ENCODE measurements around the gene MITF. TPM values are rescaled to one million over a fixed set of nuclear protein-coding genes. Genes with fewer than 3 reads are reported as not detected.

MITF gene
- total RNA-seq, 4 donors from 2014 or later = 1.6 to 22.5 (median 6.6) TPM

DNA sequence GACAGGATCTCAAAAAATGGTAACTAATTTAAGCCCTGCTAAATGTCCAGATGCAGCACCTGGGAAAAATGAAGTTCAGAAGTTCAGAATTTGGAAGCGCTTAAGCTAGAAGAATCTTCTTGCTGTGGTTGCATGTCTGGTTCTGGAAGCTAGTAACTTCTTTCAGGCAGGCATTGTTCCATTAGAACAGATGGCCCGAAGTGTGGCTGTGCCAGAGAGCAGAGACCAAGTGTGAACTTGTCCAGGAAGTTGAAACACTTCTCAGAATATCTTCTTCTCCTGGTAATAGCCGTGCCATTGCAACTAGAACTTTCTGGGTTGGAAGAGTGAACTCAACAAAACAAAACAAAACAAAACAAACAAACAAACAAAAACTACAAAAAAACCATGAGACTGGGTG, 80.0 kb downstream of the MITF start:
- Histone ChIP-seq H3K27me3 (no peaks in the 10 kb centered on the region), H3K27ac (peak overlapping the region in 1 of 4 donors; percentile 8), H3K4me3 (no peak overlapping the region), H3K4me1 (peaks cover 8 to 43% (median 15%) of the 10 kb centered on the region in 3 donors), H3K36me3 (no peaks in the 10 kb centered on the region), H3K9me3 (no peaks in the 10 kb centered on the region)
- DNase-seq = no peak
- no peak for TF ChIP-seq POLR2A (IDR thresholded peaks at IDR 0.05)
- TF ChIP-seq, protein P1, sequence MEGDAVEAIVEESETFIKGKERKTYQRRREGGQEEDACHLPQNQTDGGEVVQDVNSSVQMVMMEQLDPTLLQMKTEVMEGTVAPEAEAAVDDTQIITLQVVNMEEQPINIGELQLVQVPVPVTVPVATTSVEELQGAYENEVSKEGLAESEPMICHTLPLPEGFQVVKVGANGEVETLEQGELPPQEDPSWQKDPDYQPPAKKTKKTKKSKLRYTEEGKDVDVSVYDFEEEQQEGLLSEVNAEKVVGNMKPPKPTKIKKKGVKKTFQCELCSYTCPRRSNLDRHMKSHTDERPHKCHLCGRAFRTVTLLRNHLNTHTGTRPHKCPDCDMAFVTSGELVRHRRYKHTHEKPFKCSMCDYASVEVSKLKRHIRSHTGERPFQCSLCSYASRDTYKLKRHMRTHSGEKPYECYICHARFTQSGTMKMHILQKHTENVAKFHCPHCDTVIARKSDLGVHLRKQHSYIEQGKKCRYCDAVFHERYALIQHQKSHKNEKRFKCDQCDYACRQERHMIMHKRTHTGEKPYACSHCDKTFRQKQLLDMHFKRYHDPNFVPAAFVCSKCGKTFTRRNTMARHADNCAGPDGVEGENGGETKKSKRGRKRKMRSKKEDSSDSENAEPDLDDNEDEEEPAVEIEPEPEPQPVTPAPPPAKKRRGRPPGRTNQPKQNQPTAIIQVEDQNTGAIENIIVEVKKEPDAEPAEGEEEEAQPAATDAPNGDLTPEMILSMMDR (IDR thresholded peaks at IDR 0.05) = no peak
- intact Hi-C loops (cut with DNase I) = no loop called here
- 11 to 21% methylated on average over 3 of the region's 3 CpGs for WGBS, 2 donors

DNA sequence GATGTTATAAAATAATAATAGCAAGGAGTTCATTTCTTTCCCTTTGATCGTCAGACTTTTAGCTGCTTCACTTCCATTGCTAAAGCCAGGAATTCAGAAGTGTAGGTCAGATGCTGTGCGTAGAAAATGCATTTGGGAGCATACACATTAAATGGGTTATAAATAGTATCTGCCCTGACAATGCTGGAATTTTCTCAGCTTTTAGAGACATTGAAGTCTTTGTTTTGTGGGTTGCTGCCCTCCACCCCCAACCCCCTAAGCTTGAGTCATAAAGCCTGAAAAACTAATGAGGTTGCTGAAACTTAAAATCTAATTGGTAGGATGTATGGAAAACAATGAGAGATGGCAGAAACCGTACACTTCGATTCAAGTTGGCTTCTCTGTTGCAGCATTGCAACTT, 81.9 kb downstream of the MITF start:
- Histone ChIP-seq H3K4me1 (peaks cover 8 to 36% (median 15%) of the 10 kb centered on the region in 3 donors), H3K27ac (no peak overlapping the region), H3K36me3 (no peaks in the 10 kb centered on the region), H3K4me3 (no peak overlapping the region), H3K27me3 (no peaks in the 10 kb centered on the region), H3K9me3 (no peaks in the 10 kb centered on the region)
- 78 to 91% methylated on average over 4 of the region's 4 CpGs for WGBS, 2 donors
- DNase-seq = no peak
- intact Hi-C loops (cut with DNase I) = no loop called here
- TF ChIP-seq POLR2A (IDR thresholded peaks at IDR 0.05) = no peak
- TF ChIP-seq, protein P1 (IDR thresholded peaks at IDR 0.05) = no peak

DNA sequence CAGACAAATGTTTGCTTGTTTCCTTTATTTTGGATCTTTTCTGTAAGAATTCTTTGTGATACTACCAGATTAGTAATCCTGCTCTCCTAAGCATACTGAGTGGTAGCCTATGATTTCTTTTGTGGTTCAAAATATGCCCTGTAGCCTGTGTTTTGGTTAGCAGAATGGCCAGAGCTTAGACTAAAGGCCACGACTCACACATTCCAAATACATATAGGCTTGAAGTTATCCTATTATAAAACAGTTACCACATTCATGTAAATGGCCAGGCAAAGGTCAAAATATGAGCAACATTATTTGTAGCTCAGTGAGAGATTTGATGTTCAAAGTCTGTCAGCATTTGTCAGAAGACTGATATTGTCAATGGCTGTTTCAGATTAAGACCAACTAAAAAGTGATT, 84.5 kb downstream of the MITF start:
- WGBS, 2 donors = 68 to 75% methylated on average over 1 of the region's 1 CpG

DNA sequence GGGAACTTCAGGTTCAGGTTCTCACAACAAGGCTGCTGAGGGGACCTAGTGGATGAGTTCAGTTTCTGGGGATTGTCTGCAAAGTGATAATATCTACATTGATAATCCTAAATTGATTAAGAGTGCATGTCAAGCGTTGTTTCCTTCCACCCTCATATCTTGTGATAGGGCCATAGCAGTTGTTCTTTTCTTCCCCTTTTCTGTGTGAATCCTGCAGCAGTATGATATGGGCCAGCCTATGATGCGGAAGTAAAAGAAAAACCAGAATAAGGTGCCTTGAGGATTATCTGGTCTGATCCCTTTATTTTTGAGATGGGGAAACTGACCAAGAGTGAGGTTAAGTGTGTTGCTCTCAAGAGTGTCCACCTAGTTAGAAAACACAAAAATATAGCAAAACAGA, 86.2 kb downstream of the MITF start:
- DNase-seq = no peak
- H3K27ac ChIP-seq = no peak overlapping the region
- no peaks in the 10 kb centered on the region for H3K27me3 ChIP-seq
- intact Hi-C loops (cut with DNase I) = no loop called here
- 81 to 85% methylated on average over 2 of the region's 2 CpGs for WGBS, 2 donors
- TF ChIP-seq POLR2A (IDR thresholded peaks at IDR 0.05) = no peak
- TF ChIP-seq, protein P1 (IDR thresholded peaks at IDR 0.05) = no peak
- H3K9me3 ChIP-seq = no peaks in the 10 kb centered on the region
- no peak overlapping the region for H3K4me3 ChIP-seq
- H3K4me1 ChIP-seq = peaks cover 3 to 14% (median 5%) of the 10 kb centered on the region in 3 donors
- no peaks in the 10 kb centered on the region for H3K36me3 ChIP-seq

More for the DNA sequence above, 84.5 kb downstream of the MITF start:
- H3K36me3 ChIP-seq = no peaks in the 10 kb centered on the region
- intact Hi-C loops (cut with DNase I) = no loop called here
- H3K4me3 ChIP-seq = no peak overlapping the region
- TF ChIP-seq POLR2A (IDR thresholded peaks at IDR 0.05) = no peak
- TF ChIP-seq, protein P1 (IDR thresholded peaks at IDR 0.05) = no peak
- no peak overlapping the region for H3K27ac ChIP-seq
- no peaks in the 10 kb centered on the region for H3K9me3 ChIP-seq
- H3K27me3 ChIP-seq = no peaks in the 10 kb centered on the region
- no peak for DNase-seq
- H3K4me1 ChIP-seq = peaks cover 8 to 31% (median 15%) of the 10 kb centered on the region in 3 donors

DNA sequence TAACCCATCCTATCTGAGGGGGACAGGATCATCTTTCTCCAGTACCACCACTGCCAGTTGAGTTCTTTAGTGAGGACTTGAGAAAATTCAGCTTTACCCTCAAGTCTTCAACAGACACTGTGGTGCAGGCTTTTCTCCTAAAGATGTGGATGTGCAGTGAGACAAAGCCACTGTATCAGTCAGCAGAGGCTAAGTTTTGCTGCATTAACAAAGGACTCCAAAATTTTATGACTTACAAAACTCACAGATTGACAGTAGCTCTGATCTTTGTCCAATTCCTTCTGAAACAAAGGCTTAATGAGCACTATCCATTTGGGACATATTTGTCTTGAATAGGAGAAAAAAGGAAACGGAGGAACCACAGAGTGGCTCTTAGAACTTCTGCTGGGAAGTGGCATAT, 87.9 kb downstream of the MITF start:
- H3K36me3 ChIP-seq = no peaks in the 10 kb centered on the region
- no peak overlapping the region for H3K27ac ChIP-seq
- WGBS, 2 donors = 80 to 88% methylated on average over 1 of the region's 1 CpG
- no peaks in the 10 kb centered on the region for H3K27me3 ChIP-seq
- H3K9me3 ChIP-seq = no peaks in the 10 kb centered on the region
- no peak for TF ChIP-seq POLR2A (IDR thresholded peaks at IDR 0.05)
- TF ChIP-seq, protein P1 (IDR thresholded peaks at IDR 0.05) = no peak
- intact Hi-C loops (cut with DNase I) = no loop called here
- DNase-seq = no peak
- peaks cover 0 to 6% (median 1%) of the 10 kb centered on the region in 3 donors for H3K4me1 ChIP-seq
- no peak overlapping the region for H3K4me3 ChIP-seq

All from esophagus squamous epithelium (tissue), 5 donors.